ENCODE measurements around the gene ZNF880. TPM values are rescaled to one million over a fixed set of nuclear protein-coding genes. Genes with fewer than 3 reads are reported as not detected.

ZNF880 gene
- total and polyA plus RNA-seq, 9 of the 15 experiments (the other 6 are each of a cell fraction or from before 2014, with no cell fraction given) = 0.15 to 1.9 (median 0.64) TPM; not detected in 1

DNA sequence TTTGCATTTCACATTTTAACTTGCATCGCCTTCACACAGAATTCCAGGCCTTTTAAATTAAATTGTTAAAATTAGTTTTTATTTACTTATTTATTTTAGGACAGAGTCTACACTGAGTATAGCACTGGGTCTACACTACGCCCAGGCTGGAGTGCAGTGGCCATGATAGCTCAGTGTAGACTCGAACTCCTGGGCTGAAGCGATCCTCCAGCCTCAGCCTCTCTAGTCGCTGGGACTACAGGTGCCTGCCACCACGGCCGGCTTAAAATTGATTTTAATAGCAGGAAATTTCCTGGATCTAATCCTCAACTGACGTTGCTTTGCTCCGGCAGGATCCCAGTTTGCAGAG is 34.0 kb upstream of the ZNF880 start:
- no peaks in the 10 kb centered on the region for H3K9me1 ChIP-seq (ENCODE audit: control insufficient read depth, insufficient read depth, low read length)
- H3K9me3 ChIP-seq (replicated peaks; ENCODE audit: control insufficient read depth, insufficient read depth, low read depth, low read length) = 0 out of 2 replicates have a peak, but pooled peaks cover 1% of the 10 kb centered on the region
- no peaks in the 10 kb centered on the region for H3K27me3 ChIP-seq (ENCODE audit: control insufficient read depth in 2 of 2, insufficient read depth in 2 of 2, low read length in 2 of 2)
- no TSS peak for BruUV-seq (replicated peaks)
- no peak for ATAC-seq
- in situ Hi-C loops (cut with MboI) = no loop called here
- ChIA-PET POLR2A (no interaction called here), CTCF (ENCODE audit: low intra/inter-chr PET ratio) (no interaction called here)
- H2AFZ ChIP-seq (ENCODE audit: low read depth, low read length) = no peak overlapping the region
- no peak overlapping the region for H3K27ac ChIP-seq (ENCODE audit: extremely low read depth, low read depth, low read length)
- no peak overlapping the region for H3K4me2 ChIP-seq (ENCODE audit: insufficient read depth, low read length)
- H3K4me1 ChIP-seq (replicated peaks in 1 of 2; ENCODE audit: control insufficient read depth in 2 of 2, insufficient read depth in 2 of 2, low read length in 2 of 2) = peaks cover 0 to 7% of the 10 kb centered on the region in 2 experiments; a peak in 2 of 5 replicates
- no peak for DNase-seq (ENCODE audit: extremely low read depth in 1 of 4, low spot score in 3 of 4)
- no peak overlapping the region for H3K9ac ChIP-seq (ENCODE audit: insufficient read depth in 1 of 2, low read depth in 2 of 2, low read length in 2 of 2)
- H3K79me2 ChIP-seq (ENCODE audit: control insufficient read depth, insufficient read depth, low read length) = no peaks in the 10 kb centered on the region
- 22% methylated on average over 9 of the region's 9 CpGs for WGBS (ENCODE audit: insufficient coverage, low coverage, missing lambda C conversion rate)
- H4K20me1 ChIP-seq (replicated peaks; ENCODE audit: control insufficient read depth, insufficient read depth, low read length) = no peaks in the 10 kb centered on the region
- TF ChIP-seq, protein P1, sequence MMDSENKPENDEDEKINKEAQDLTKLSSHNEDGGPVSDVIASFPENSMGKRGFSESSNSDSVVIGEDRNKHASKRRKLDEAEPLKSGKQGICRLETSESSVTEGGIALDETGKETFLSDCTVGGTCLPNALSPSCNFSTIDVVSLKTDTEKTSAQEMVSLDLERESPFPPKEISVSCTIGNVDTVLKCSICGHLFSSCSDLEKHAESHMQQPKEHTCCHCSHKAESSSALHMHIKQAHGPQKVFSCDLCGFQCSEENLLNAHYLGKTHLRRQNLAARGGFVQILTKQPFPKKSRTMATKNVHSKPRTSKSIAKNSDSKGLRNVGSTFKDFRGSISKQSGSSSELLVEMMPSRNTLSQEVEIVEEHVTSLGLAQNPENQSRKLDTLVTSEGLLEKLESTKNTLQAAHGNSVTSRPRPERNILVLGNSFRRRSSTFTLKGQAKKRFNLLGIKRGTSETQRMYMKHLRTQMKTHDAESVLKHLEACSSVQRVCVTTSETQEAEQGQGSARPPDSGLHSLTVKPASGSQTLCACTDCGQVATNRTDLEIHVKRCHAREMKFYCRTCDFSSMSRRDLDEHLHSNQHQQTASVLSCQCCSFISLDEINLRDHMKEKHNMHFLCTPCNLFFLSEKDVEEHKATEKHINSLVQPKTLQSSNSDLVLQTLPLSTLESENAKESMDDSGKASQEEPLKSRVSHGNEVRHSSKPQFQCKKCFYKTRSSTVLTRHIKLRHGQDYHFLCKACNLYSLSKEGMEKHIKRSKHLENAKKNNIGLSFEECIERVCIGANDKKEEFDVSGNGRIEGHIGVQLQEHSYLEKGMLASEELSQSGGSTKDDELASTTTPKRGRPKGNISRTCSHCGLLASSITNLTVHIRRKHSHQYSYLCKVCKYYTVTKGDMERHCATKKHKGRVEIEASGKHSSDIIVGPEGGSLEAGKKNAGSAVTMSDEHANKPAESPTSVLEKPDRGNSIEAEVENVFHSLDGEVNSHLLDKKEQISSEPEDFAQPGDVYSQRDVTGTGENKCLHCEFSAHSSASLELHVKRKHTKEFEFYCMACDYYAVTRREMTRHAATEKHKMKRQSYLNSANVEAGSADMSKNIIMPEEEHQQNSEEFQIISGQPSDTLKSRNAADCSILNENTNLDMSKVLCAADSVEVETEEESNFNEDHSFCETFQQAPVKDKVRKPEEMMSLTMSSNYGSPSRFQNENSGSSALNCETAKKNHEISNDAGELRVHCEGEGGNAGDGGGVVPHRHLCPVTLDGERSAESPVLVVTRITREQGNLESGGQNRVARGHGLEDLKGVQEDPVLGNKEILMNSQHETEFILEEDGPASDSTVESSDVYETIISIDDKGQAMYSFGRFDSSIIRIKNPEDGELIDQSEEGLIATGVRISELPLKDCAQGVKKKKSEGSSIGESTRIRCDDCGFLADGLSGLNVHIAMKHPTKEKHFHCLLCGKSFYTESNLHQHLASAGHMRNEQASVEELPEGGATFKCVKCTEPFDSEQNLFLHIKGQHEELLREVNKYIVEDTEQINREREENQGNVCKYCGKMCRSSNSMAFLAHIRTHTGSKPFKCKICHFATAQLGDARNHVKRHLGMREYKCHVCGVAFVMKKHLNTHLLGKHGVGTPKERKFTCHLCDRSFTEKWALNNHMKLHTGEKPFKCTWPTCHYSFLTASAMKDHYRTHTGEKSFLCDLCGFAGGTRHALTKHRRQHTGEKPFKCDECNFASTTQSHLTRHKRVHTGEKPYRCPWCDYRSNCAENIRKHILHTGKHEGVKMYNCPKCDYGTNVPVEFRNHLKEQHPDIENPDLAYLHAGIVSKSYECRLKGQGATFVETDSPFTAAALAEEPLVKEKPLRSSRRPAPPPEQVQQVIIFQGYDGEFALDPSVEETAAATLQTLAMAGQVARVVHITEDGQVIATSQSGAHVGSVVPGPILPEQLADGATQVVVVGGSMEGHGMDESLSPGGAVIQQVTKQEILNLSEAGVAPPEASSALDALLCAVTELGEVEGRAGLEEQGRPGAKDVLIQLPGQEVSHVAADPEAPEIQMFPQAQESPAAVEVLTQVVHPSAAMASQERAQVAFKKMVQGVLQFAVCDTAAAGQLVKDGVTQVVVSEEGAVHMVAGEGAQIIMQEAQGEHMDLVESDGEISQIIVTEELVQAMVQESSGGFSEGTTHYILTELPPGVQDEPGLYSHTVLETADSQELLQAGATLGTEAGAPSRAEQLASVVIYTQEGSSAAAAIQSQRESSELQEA (IDR thresholded peaks at IDR 0.05; ENCODE audit: low read depth) = no peak
- TF ChIP-seq, protein P2, sequence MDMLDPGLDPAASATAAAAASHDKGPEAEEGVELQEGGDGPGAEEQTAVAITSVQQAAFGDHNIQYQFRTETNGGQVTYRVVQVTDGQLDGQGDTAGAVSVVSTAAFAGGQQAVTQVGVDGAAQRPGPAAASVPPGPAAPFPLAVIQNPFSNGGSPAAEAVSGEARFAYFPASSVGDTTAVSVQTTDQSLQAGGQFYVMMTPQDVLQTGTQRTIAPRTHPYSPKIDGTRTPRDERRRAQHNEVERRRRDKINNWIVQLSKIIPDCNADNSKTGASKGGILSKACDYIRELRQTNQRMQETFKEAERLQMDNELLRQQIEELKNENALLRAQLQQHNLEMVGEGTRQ (CRISPR knock-in tag; IDR thresholded peaks at IDR 0.05) = no peak
- TF ChIP-seq ZNF224 (CRISPR knock-in tag; IDR thresholded peaks at IDR 0.05) = no peak
- TF ChIP-seq FOXK2 (conservative IDR thresholded peaks at IDR 0.05 in 1 of 2, IDR thresholded peaks at IDR 0.05 in 1 of 2; ENCODE audit: low read depth in 2 of 2) = no peak
- FAIRE-seq = no peak
- H3K4me3 ChIP-seq = no peak overlapping the region
- H3K36me3 ChIP-seq (ENCODE audit: control insufficient read depth, insufficient read depth, low read length) = no peaks in the 10 kb centered on the region
- intact Hi-C loops (cut with micrococcal nuclease) = no loop called here
